ENCODE results near the gene CLINT1.
"Not testable (repeated sequence)": the region's sequence is repeated elsewhere in the genome, so short reads cannot be mapped to it uniquely, and the experiment has no call there.

Gene CLINT1

GRCh38 chr5:157862183-157862851 lies 3.4 kb upstream of the CLINT1 start:
- DNase-seq, result no peak

DNA sequence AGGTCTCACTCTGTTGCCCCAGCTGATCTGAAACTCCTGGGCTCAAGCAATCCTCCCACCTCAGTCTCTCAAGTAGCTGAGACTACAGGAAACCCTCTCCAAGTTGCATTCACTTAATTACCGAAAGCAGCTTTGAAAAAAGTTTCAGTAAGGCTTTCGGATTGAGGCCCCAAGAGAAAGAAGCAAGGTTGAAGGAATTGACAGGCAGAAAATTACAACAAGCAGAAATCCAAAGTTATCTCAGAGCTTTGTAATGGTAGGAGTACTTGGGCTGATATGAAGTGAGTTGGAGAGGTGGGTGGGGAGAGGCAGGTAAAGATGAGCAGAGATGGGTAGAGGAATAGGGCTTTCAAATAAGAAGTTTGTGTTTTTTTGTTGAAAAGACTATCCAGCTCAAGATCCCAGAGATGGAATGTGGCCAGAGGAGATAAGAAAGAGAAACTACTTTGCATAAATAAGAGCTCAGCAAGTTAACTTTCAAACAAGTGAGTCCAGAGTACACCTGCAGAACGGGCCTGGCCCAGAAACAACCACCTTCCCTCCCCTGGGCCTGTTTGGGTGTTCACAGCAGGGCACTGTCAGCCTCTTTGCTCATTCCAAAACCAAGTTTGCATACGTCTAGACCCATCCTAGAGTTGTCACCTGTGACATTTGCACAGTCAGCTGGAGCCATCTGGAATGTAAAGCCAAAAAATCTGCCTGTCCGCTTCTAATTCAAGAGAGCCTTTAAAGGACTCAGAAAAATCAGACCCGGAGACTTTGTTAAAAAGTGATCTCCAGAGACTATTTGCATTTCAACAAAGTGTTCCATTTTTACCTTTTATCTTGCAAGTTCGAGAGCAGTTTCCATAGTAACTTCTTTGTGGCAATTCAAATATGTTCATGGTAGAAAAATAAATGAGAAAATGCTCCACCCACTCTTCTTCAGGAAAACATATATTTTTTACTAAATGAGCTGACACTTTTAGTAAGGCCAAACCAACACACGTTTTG lies 2.2 kb upstream of the CLINT1 start:
- DNase-seq, result no peak

DNA sequence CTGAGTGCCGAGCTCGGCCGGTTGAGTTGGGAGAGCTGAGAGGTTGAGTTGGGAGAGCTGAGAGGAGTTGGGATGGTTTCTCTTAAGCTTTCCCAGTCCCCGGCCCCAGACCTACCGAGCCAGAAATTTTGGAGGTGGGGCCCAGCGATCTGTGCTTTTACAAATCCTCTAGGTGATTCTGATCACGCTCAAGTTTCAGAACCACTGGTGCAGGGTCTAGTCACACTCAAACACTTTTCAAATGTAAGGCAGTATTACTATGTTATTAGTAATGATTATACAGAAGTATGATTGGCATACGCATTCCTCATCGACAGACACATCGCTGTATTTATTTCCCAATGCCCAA lies 256 bp upstream of the CLINT1 start:
- DNase-seq, result no peak

DNA sequence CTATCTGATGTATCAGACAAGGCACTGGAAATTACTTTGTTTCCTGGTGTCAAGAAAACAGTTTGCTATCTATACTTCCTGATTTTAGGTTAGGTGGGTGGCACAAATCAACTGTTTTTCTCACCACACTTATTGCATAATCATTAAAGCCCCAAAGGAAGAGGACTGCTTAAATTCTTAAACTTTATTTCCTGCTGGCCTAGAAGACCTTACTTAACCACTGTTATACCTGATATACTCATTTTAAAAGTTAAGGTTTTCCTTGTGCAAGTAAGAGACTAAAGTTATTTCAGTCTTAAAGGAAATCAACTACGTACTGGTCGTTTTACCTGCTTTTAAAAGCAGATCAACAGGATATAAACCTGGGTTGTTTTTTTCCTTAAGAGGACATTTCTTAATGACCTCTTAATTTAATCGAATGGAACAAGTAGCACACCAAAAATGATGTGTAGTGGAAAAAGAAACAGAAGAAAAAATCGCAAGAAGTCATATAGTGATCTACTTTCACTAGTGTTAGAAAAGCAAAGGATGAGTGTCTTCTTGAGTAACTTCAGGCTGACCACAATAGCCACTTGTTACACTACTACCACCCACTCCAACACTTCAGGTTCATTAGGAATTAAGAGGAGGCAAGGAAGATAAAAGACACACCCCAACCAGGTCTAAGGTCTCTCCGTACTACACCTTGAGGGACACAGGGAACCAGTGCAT lies 974 bp downstream of the CLINT1 start:
- no peak for DNase-seq

- peak; percentile 61 for DNase-seq
Observed at GRCh38 chr5:157855404-157855994, 3.4 kb downstream of the CLINT1 start.

- not testable (repeated sequence) for DNase-seq
Observed at GRCh38 chr5:157853365-157853764, 5.6 kb downstream of the CLINT1 start.

GRCh38 chr5:157845914-157846598 lies 12.9 kb downstream of the CLINT1 start:
- no peak for DNase-seq

- no peak for DNase-seq
Observed at GRCh38 chr5:157842787-157843186, 16.2 kb downstream of the CLINT1 start.

DNA sequence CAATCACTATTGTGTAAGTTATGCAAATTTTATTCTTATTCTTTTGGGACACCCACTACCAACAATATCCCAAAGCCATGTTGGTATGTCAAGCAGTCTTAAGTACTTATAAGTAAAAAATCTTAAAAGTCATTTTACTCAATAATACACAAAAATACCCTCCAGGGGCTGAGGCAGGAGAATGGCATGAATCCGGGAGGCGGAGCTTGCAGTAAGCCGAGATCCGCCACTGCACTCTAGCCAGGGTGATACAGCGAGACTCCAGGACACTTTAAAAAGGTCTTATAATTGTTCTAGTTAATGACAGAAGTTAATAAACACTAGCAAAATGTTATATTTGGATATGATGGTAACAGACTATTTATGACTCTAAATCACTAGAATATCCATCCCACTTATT lies 16.8 kb downstream of the CLINT1 start:
- DNase-seq, result no peak

GRCh38 chr5:157839157-157839795 lies 19.7 kb downstream of the CLINT1 start:
- no peak for DNase-seq

GRCh38 chr5:157836121-157836753 lies 22.7 kb downstream of the CLINT1 start:
- DNase-seq, result no peak

DNA sequence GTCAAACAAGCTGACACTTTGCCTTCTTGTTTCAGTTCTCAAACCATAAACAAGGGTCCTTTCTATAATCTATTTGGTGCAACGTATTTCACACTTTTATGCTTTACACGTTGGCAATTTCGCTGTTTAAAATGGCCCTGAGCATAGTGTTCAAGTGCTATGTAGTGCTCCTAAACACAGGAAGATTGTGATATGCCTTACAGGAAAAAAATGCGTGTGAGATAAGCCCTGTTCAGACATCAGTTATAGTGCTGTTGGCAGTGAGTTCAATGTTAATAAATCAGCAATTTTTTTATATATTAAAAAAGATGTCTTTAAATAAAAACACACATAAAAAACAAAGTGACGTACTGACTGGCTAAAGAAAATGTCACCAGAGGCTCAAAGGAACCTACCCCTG lies 23.9 kb downstream of the CLINT1 start:
- DNase-seq, result no peak

- DNase-seq, result no peak
Observed at GRCh38 chr5:157828944-157829639, 29.9 kb downstream of the CLINT1 start.

GRCh38 chr5:157828105-157828943 lies 30.6 kb downstream of the CLINT1 start:
- peak; percentile 15 for DNase-seq

GRCh38 chr5:157827423-157827822 lies 31.5 kb downstream of the CLINT1 start:
- peak; percentile 36 for DNase-seq

GRCh38 chr5:157823655-157824054 lies 35.3 kb downstream of the CLINT1 start:
- no peak for DNase-seq

DNA sequence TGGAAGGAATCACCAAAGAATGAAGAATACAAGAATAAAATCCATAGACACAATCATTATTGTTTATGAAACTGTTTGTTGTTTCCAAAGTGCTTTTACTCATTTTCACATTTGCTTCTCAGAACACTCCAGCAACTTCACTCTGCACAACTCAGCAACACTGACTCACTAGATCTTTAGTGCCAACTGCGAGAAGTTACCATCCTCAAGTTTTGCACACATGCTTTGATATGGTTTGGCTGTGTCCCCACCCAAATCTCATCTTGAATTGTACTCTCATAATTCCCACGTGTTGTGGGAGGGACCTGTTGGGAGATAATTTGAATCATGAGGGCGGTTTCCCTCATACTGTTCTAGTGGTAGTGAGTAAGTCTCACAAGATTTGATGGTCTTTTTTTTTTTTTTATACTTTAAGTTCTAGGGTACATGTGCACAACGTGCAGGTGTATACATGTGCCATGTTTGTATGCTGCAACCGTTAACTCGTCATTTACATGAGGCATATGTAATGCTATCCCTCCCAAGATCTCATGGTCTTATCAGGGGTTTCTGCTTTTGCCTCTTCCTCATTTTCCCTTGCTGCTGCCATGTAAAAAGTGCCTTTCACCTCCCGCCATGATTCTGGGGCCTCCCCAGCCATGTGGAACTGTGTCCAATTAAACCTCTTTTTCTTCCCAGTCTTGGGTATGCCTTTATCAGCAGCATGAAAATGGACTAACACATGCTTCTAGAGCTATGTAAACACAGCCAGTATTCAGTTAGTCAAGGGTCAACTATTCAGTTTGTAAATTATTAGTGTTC lies 36.9 kb downstream of the CLINT1 start:
- no peak for DNase-seq

DNA sequence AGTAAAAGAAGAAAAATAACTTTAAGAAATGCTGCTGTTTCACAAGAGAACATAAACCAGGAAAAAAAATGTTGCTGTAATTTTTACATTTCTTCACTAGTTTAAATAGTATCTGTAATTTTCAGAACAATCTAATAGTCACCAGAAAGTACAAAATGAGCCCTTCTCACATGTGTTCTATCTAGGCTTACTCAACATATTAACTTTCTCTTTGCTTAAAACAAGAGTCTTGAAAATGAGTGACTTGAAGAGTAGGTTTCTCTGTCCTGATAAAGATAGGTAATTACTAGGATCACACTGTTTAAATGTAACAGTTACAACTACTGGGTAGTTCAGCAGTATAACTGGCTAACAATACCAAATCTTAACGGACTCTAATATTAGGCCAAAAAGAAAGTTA lies 37.5 kb downstream of the CLINT1 start:
- no peak for DNase-seq

Measured in fibroblast of upper back skin (primary cell).